Hindlimb muscle (tissue), 1 donor: ENCODE data around the gene MAST3. TPM values are rescaled to one million over a fixed set of nuclear protein-coding genes. Genes with fewer than 3 reads are reported as not detected.
"Not testable (repeated sequence)": the region's sequence is repeated elsewhere in the genome, so short reads cannot be mapped to it uniquely, and the experiment has no call there.

Experiments used
- DNase-seq: peaks from one replicate; pipeline ENCODE4 v3.0.0-alpha.2; 2013
- polyA plus RNA-seq: library from polyadenylated mRNA; unstranded; fragments of 120-200 nt; gene quantifications from one replicate; pipeline ENCODE4 v1.2.1, GENCODE V29; 2013; ENCODE audit not compliant: insufficient read length

Gene MAST3
- polyA plus RNA-seq, 1 donor = 17.3 TPM

GRCh38 chr19:18089096-18089541 lies 8.5 kb upstream of the MAST3 start:
- not testable (repeated sequence) for DNase-seq

- no peak for DNase-seq
Observed at GRCh38 chr19:18089726-18090125, 7.9 kb upstream of the MAST3 start.

GRCh38 chr19:18090545-18091216 lies 6.9 kb upstream of the MAST3 start:
- DNase-seq = no peak

GRCh38 chr19:18091217-18091608 lies 6.4 kb upstream of the MAST3 start:
- no peak for DNase-seq

GRCh38 chr19:18093439-18094161 lies 4.0 kb upstream of the MAST3 start:
- no peak for DNase-seq

GRCh38 chr19:18096258-18096657 lies 1.3 kb upstream of the MAST3 start:
- no peak for DNase-seq

GRCh38 chr19:18097993-18098890 lies 664 bp downstream of the MAST3 start:
- no peak for DNase-seq

GRCh38 chr19:18098891-18099622 lies 1.5 kb downstream of the MAST3 start:
- DNase-seq = no peak

- DNase-seq = no peak
Observed at GRCh38 chr19:18099623-18099995, 2.0 kb downstream of the MAST3 start.

GRCh38 chr19:18100710-18101109 lies 3.1 kb downstream of the MAST3 start:
- DNase-seq = no peak

- no peak for DNase-seq
Observed at GRCh38 chr19:18101268-18101667, 3.7 kb downstream of the MAST3 start.

- DNase-seq = no peak
Observed at GRCh38 chr19:18102916-18103542, 5.5 kb downstream of the MAST3 start.

- no peak for DNase-seq
Observed at GRCh38 chr19:18104793-18105131, 7.2 kb downstream of the MAST3 start.

- DNase-seq = not testable (repeated sequence)
Observed at GRCh38 chr19:18105259-18105658, 7.7 kb downstream of the MAST3 start.

- no peak for DNase-seq
Observed at GRCh38 chr19:18107235-18107634, 9.7 kb downstream of the MAST3 start.

- DNase-seq = no peak
Observed at GRCh38 chr19:18108897-18109296, 11.3 kb downstream of the MAST3 start.

- no peak for DNase-seq
Observed at GRCh38 chr19:18109341-18109732, 11.8 kb downstream of the MAST3 start.

- no peak for DNase-seq
Observed at GRCh38 chr19:18109733-18110608, 12.4 kb downstream of the MAST3 start.

- DNase-seq = no peak
Observed at GRCh38 chr19:18110609-18111232, 13.1 kb downstream of the MAST3 start.

- peak; percentile 85 for DNase-seq
Observed at GRCh38 chr19:18112989-18113478, 15.5 kb downstream of the MAST3 start.
